ENCODE data around the gene FAM83G.
"Not testable (repeated sequence)": the region's sequence is repeated elsewhere in the genome, so short reads cannot be mapped to it uniquely, and the experiment has no call there.

The FAM83G gene

GRCh38 chr17:19024101-19025078 lies 19.8 kb upstream of the FAM83G start:
- no peak for TF ChIP-seq ZNF274 (IDR thresholded peaks at IDR 0.05; ENCODE audit: low read depth, low read length)

GRCh38 chr17:19023209-19023999 lies 18.8 kb upstream of the FAM83G start:
- H3K4me3 ChIP-seq (ENCODE audit: low read length) = no peak overlapping the region
- no peak for TF ChIP-seq ZNF274 (IDR thresholded peaks at IDR 0.05; ENCODE audit: low read depth, low read length)

More at GRCh38 chr17:19024101-19025078, 19.8 kb upstream of the FAM83G start:
- H3K4me3 ChIP-seq (ENCODE audit: low read length) = no peak overlapping the region

DNA sequence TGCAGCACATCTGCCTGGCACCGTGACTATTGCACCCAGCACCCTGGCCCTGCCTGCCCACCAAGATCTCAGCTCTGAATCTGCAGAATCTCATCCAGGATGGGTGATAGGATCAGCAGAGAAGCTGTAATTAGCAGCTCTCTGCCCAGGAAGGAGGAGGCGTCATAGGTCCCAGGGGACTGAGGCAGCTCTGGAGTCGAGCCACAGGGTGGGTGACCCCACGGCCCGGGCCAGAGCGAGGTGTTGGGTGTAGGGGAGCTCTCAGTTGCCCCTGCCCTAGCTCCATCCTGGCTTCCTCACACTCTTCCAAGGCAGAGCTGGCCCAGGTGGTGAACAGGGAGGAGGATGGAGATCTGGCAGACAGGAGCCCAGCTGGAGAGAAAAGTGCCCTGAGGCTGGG lies 18.2 kb upstream of the FAM83G start:
- H3K4me3 ChIP-seq (ENCODE audit: low read length) = no peak overlapping the region
- no peak for TF ChIP-seq ZNF274 (IDR thresholded peaks at IDR 0.05; ENCODE audit: low read depth, low read length)

DNA sequence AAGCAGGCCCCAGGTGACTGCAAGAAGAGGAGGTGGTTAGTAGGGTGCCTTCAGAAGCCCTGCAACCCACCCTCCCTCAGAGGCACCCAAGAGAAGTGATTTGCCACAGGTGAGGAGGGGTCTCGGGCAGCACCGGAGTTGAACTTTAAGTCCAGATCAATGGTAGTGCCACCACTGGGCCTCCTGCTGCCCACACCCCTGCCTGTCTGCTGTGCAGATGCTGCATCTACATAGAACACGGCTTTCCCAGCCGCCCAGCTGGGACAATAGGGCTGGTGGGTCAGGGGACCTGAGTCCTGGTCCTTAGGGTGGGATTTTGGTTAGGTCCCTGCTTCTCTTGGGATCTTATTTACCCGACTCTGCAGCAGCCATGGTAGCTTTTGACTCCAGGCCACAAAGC lies 17.6 kb upstream of the FAM83G start:
- no peak for TF ChIP-seq ZNF274 (IDR thresholded peaks at IDR 0.05; ENCODE audit: low read depth, low read length)
- H3K4me3 ChIP-seq (ENCODE audit: low read length) = no peak overlapping the region

GRCh38 chr17:19021622-19022083 lies 17.1 kb upstream of the FAM83G start:
- H3K4me3 ChIP-seq (ENCODE audit: low read length) = no peak overlapping the region
- no peak for TF ChIP-seq ZNF274 (IDR thresholded peaks at IDR 0.05; ENCODE audit: low read depth, low read length)

DNA sequence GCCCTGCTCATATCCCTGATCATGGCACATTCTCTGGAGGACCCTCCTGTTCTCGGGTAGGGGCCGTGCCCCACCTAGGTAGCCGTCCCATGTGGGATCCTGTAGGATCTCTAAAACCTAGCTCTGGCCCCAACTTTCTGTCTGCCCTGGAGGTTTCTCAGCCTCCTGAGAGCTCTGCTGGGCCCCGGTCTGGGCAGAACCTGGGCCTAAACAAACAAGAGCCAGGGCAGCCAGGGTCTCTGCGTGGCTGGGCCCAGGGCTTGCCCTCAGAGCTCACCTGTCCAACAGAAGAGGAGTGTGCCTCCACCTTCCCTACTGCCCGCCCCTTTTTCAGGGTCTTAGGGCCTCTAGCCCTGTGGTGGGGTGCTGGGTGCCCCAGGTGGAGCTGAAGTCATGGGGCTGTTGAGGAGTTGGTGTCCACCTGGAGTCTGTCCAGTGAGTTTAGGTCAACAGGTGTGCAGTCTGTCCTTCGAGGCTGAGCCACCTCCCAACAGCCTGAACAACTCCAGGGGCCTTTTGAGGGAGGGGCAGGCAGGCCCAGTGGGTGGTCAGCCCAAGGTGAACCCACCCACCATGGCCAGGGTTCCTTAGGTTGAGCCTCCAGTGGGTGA lies 16.6 kb upstream of the FAM83G start:
- not testable (repeated sequence) for H3K4me3 ChIP-seq (ENCODE audit: low read length)

DNA sequence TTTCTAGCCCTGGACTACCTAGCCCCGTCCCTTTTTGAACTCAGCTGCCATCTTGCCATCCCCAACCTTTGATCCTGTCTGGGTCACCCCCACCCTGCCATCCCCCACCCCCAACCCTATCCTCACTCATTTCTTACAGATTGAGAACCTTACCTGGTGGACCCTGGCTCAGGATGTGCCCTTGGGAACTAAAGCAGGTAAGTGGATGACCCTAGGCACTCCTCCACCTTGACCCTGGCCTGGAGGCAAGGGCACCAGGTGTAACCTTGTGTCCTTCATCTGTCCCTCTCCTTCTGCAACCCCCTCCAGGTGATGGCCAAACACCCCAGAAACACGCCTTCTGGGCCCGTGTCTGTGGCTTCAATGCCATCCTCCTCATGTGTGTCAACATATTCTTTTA lies 15.5 kb upstream of the FAM83G start:
- no peak for TF ChIP-seq ZNF274 (IDR thresholded peaks at IDR 0.05; ENCODE audit: low read depth, low read length)
- no peak overlapping the region for H3K4me3 ChIP-seq (ENCODE audit: low read length)

GRCh38 chr17:19019041-19019941 lies 14.7 kb upstream of the FAM83G start:
- no peak overlapping the region for H3K4me3 ChIP-seq (ENCODE audit: low read length)
- TF ChIP-seq ZNF274 (IDR thresholded peaks at IDR 0.05; ENCODE audit: low read depth, low read length) = no peak

- no peak overlapping the region for H3K4me3 ChIP-seq (ENCODE audit: low read length)
- no peak for TF ChIP-seq ZNF274 (IDR thresholded peaks at IDR 0.05; ENCODE audit: low read depth, low read length)
Measured at GRCh38 chr17:19018600-19018950, 14.0 kb upstream of the FAM83G start.

GRCh38 chr17:19017804-19018599 lies 13.4 kb upstream of the FAM83G start:
- no peak for TF ChIP-seq ZNF274 (IDR thresholded peaks at IDR 0.05; ENCODE audit: low read depth, low read length)
- H3K4me3 ChIP-seq (ENCODE audit: low read length) = no peak overlapping the region

DNA sequence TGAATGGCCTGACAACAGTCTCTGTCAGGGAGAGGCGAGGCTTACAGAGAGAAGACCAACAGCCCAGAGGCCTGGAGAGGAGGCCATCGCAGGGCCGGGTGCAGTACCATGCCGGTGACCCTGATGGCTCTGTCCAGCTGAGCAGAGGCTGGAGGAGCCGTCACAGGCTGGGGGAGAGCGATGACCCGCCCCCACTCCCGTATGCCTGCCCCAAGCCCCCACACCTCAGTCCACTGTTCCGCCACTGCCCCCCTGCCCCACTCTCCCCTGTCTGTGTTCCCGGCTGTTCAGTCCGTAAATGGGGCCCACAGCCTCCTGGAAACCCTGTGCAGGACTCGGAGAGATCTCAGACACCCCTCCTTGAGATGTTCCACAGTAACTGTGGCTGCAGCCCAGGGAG lies 12.8 kb upstream of the FAM83G start:
- TF ChIP-seq ZNF274 (IDR thresholded peaks at IDR 0.05; ENCODE audit: low read depth, low read length) = no peak
- no peak overlapping the region for H3K4me3 ChIP-seq (ENCODE audit: low read length)

DNA sequence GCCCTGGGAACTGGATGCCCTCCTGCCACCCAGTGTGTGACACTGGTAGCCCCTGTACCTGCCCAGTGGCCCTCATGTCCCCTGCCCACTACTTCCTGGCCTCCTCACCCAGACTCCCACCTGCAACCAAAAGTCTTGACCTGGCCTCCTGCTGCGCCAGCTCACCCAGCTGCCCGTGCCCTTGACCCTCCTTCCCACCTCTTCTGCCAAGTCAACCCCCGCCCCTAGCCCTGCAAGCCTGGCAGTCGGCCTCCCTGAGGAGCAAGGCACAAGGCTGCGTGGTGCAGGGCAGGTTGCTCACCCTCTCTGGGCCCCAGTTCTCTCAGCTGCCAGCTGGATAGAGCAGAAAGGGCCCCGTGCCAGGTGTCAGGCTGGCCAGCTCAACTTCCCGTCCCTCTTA lies 12.3 kb upstream of the FAM83G start:
- no peak overlapping the region for H3K4me3 ChIP-seq (ENCODE audit: low read length)
- no peak for TF ChIP-seq ZNF274 (IDR thresholded peaks at IDR 0.05; ENCODE audit: low read depth, low read length)

DNA sequence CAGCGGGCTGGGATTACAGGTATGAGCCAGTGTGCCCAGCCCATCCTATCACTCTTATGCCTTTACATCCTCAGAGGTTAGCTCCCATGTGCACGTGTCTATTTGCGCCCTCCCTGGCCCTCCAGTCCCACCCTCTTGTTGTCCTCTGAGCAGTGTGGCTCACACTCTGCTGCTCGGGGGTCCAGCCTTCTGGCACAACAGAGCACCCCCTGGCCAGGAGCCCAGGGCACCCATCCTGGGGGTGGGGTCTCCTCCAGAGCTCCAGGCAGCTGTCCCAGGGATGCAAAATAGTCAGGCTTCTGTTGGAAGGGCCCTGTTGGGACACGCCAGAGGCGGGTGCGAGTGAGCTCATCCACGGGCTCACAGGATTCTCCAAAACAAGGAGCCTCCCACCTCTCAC lies 11.7 kb upstream of the FAM83G start:
- TF ChIP-seq ZNF274 (IDR thresholded peaks at IDR 0.05; ENCODE audit: low read depth, low read length) = no peak
- H3K4me3 ChIP-seq (ENCODE audit: low read length) = no peak overlapping the region

All from GM08714 (cell line).